Ishikawa (cell line): ENCODE data around the gene SMIM12.

Source experiments
- CEBPB ChIP-seq: IDR thresholded peaks from 2 replicates; pipeline ENCODE4 v1.6.1; 2012
- CREB1 ChIP-seq: IDR thresholded peaks from 2 replicates; pipeline ENCODE4 v1.6.1; 2012; ENCODE audit warnings: low read depth
- EGR1 ChIP-seq: IDR thresholded peaks from 2 replicates; pipeline ENCODE4 v1.6.1; 2012
- EP300 ChIP-seq: IDR thresholded peaks from 2 replicates; pipeline ENCODE4 v1.6.1; 2012; ENCODE audit warnings: borderline replicate concordance
- MAX ChIP-seq: IDR thresholded peaks from 2 replicates; pipeline ENCODE4 v1.6.1; 2012
- TAF1 ChIP-seq: IDR thresholded peaks from 2 replicates; pipeline ENCODE4 v1.6.1; 2012; ENCODE audit warnings: low read depth, mild to moderate bottlenecking
- TCF12 ChIP-seq: IDR thresholded peaks from 2 replicates; pipeline ENCODE4 v1.6.1; 2012; ENCODE audit warnings: low read depth
- USF1 ChIP-seq: IDR thresholded peaks from 2 replicates; pipeline ENCODE4 v1.6.1; 2012
- TF ChIP-seq, protein P1 (sequence below): IDR thresholded peaks from 2 replicates; pipeline ENCODE4 v1.6.1; 2012; ENCODE audit warnings: low read depth, mild to moderate bottlenecking

- TF ChIP-seq TCF12 = no peak
- TF ChIP-seq TAF1 = no peak
- TF ChIP-seq USF1 = no peak
- no peak for TF ChIP-seq EP300
- TF ChIP-seq CEBPB = no peak
- no peak for TF ChIP-seq CREB1
- TF ChIP-seq, protein P1, sequence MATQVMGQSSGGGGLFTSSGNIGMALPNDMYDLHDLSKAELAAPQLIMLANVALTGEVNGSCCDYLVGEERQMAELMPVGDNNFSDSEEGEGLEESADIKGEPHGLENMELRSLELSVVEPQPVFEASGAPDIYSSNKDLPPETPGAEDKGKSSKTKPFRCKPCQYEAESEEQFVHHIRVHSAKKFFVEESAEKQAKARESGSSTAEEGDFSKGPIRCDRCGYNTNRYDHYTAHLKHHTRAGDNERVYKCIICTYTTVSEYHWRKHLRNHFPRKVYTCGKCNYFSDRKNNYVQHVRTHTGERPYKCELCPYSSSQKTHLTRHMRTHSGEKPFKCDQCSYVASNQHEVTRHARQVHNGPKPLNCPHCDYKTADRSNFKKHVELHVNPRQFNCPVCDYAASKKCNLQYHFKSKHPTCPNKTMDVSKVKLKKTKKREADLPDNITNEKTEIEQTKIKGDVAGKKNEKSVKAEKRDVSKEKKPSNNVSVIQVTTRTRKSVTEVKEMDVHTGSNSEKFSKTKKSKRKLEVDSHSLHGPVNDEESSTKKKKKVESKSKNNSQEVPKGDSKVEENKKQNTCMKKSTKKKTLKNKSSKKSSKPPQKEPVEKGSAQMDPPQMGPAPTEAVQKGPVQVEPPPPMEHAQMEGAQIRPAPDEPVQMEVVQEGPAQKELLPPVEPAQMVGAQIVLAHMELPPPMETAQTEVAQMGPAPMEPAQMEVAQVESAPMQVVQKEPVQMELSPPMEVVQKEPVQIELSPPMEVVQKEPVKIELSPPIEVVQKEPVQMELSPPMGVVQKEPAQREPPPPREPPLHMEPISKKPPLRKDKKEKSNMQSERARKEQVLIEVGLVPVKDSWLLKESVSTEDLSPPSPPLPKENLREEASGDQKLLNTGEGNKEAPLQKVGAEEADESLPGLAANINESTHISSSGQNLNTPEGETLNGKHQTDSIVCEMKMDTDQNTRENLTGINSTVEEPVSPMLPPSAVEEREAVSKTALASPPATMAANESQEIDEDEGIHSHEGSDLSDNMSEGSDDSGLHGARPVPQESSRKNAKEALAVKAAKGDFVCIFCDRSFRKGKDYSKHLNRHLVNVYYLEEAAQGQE = no peak
- no peak for TF ChIP-seq MAX
- TF ChIP-seq EGR1 = no peak
These were observed 5.2 kb upstream of the SMIM12 start for GRCh38 chr1:34864759-34865158.
